HEK293 (cell line): ENCODE data around the gene EVI5L.

Experiments
- AEBP2 ChIP-seq: fragments of 450-650 bp; formaldehyde crosslinking; IDR thresholded peaks from 2 replicates; pipeline ENCODE4 v1.5.1; 2016; ENCODE audit warnings: missing biosample characterization, missing genetic modification characterization, borderline replicate concordance
- OVOL3 ChIP-seq: fragments of 450-650 bp; formaldehyde crosslinking; IDR thresholded peaks from 2 replicates; pipeline ENCODE4 v1.5.1; 2016; ENCODE audit warnings: missing biosample characterization, missing genetic modification characterization
- PBX3 ChIP-seq: sonication (generic); formaldehyde crosslinking; IDR thresholded peaks from 2 replicates; pipeline ENCODE4 v1.8.1; 2022; ENCODE audit warnings: mild to moderate bottlenecking, moderate library complexity, missing genetic modification reagents
- PRDM6 ChIP-seq: fragments of 450-650 bp; formaldehyde crosslinking; IDR thresholded peaks from 2 replicates; pipeline ENCODE4 v1.5.1; 2017; ENCODE audit warnings: missing biosample characterization, missing genetic modification characterization
- SP3 ChIP-seq: fragments of 450-650 bp; formaldehyde crosslinking; IDR thresholded peaks from 2 replicates; pipeline ENCODE4 v1.5.1; 2016; ENCODE audit warnings: missing biosample characterization, missing genetic modification characterization
- WT1 ChIP-seq: fragments of 450-650 bp; formaldehyde crosslinking; IDR thresholded peaks from 2 replicates; pipeline ENCODE4 v1.5.1; 2016; ENCODE audit warnings: missing biosample characterization, missing genetic modification characterization
- ZBTB20 ChIP-seq: fragments of 450-650 bp; formaldehyde crosslinking; IDR thresholded peaks from 2 replicates; pipeline ENCODE4 v1.5.1; 2016; ENCODE audit warnings: missing biosample characterization, missing genetic modification characterization
- ZNF2 ChIP-seq: fragments of 450-650 bp; formaldehyde crosslinking; IDR thresholded peaks from 2 replicates; pipeline ENCODE4 v1.5.1; 2016; ENCODE audit warnings: missing biosample characterization, missing genetic modification characterization
- ZNF202 ChIP-seq: fragments of 450-650 bp; formaldehyde crosslinking; IDR thresholded peaks from 2 replicates; pipeline ENCODE4 v1.5.1; 2016; ENCODE audit warnings: missing biosample characterization, missing genetic modification characterization, borderline replicate concordance
- ZNF211 ChIP-seq: fragments of 450-650 bp; formaldehyde crosslinking; IDR thresholded peaks from 2 replicates; pipeline ENCODE4 v1.5.1; 2016; ENCODE audit warnings: low read depth, missing biosample characterization, missing genetic modification characterization
- ZNF23 ChIP-seq: fragments of 450-650 bp; formaldehyde crosslinking; IDR thresholded peaks from 2 replicates; pipeline ENCODE4 v1.5.1; 2016; ENCODE audit warnings: missing biosample characterization, missing genetic modification characterization, borderline replicate concordance
- ZNF248 ChIP-seq: fragments of 450-650 bp; formaldehyde crosslinking; IDR thresholded peaks from 2 replicates; pipeline ENCODE4 v1.5.1; 2017; ENCODE audit warnings: missing biosample characterization, missing genetic modification characterization
- ZNF280D ChIP-seq: fragments of 450-650 bp; formaldehyde crosslinking; IDR thresholded peaks from 2 replicates; pipeline ENCODE4 v1.5.1; 2016; ENCODE audit warnings: missing biosample characterization, missing genetic modification characterization
- ZNF335 ChIP-seq: fragments of 450-650 bp; formaldehyde crosslinking; conservative IDR thresholded peaks from 2 replicates; pipeline ENCODE4 v1.5.1; 2016; ENCODE audit warnings: missing biosample characterization, missing genetic modification characterization
- ZNF354C ChIP-seq: fragments of 450-650 bp; formaldehyde crosslinking; IDR thresholded peaks from 2 replicates; pipeline ENCODE4 v1.5.1; 2016; ENCODE audit warnings: missing biosample characterization, missing genetic modification characterization, low read depth, borderline replicate concordance
- ZNF404 ChIP-seq: fragments of 450-650 bp; formaldehyde crosslinking; IDR thresholded peaks from 2 replicates; pipeline ENCODE4 v1.5.1; 2017; ENCODE audit warnings: missing biosample characterization, missing genetic modification characterization
- ZNF416 ChIP-seq: fragments of 450-650 bp; formaldehyde crosslinking; IDR thresholded peaks from 2 replicates; pipeline ENCODE4 v1.5.1; 2016; ENCODE audit warnings: missing biosample characterization, missing genetic modification characterization
- ZNF449 ChIP-seq: fragments of 450-650 bp; formaldehyde crosslinking; IDR thresholded peaks from 2 replicates; pipeline ENCODE4 v1.5.1; 2017; ENCODE audit warnings: missing biosample characterization, mild to moderate bottlenecking, missing genetic modification characterization, moderate library complexity
- ZNF513 ChIP-seq: fragments of 450-650 bp; IDR thresholded peaks from 2 replicates; pipeline ENCODE4 v1.5.1; 2018; ENCODE audit warnings: missing biosample characterization, missing genetic modification characterization
- ZNF521 ChIP-seq: fragments of 450-650 bp; formaldehyde crosslinking; IDR thresholded peaks from 2 replicates; pipeline ENCODE4 v1.5.1; 2017; ENCODE audit warnings: missing biosample characterization, mild to moderate bottlenecking, missing genetic modification characterization
- ZNF548 ChIP-seq: fragments of 450-650 bp; formaldehyde crosslinking; IDR thresholded peaks from 2 replicates; pipeline ENCODE4 v1.5.1; 2016; ENCODE audit warnings: missing biosample characterization, missing genetic modification characterization
- ZNF549 ChIP-seq: fragments of 450-650 bp; IDR thresholded peaks from 2 replicates; pipeline ENCODE4 v1.5.1; 2018; ENCODE audit warnings: missing biosample characterization, missing genetic modification characterization, mild to moderate bottlenecking, inconsistent platforms, moderate library complexity
- ZNF677 ChIP-seq: fragments of 450-650 bp; IDR thresholded peaks from 2 replicates; pipeline ENCODE4 v1.5.0; 2018; ENCODE audit warnings: missing biosample characterization, mild to moderate bottlenecking, missing genetic modification characterization, moderate library complexity
- ZNF837 ChIP-seq: fragments of 450-650 bp; formaldehyde crosslinking; IDR thresholded peaks from 2 replicates; pipeline ENCODE4 v1.5.1; 2016; ENCODE audit warnings: missing biosample characterization, missing genetic modification characterization
- ZSCAN30 ChIP-seq: fragments of 450-650 bp; IDR thresholded peaks from 2 replicates; pipeline ENCODE4 v1.5.1; 2018; ENCODE audit warnings: missing biosample characterization, mild to moderate bottlenecking, missing genetic modification characterization, moderate library complexity
- ZSCAN5A ChIP-seq: fragments of 450-650 bp; formaldehyde crosslinking; IDR thresholded peaks from 2 replicates; pipeline ENCODE4 v1.5.1; 2016; ENCODE audit warnings: missing biosample characterization, missing genetic modification characterization

EVI5L gene

GRCh38 chr19:7868671-7869452 lies 38.8 kb downstream of the EVI5L start (continued):
- no peak for TF ChIP-seq ZNF677 (tag by site-specific recombination)
- TF ChIP-seq OVOL3 (tag by site-specific recombination): no peak
- TF ChIP-seq WT1 (tag by site-specific recombination): no peak
- TF ChIP-seq ZNF548 (tag by site-specific recombination): no peak
- no peak for TF ChIP-seq ZNF837 (tag by site-specific recombination)
- TF ChIP-seq ZNF248 (tag by site-specific recombination): no peak
- TF ChIP-seq ZNF513 (tag by site-specific recombination): no peak
- TF ChIP-seq ZNF521 (tag by site-specific recombination): no peak
- no peak; the same call in 1 of the 2 replicates for TF ChIP-seq ZSCAN30 (tag by site-specific recombination)
- TF ChIP-seq AEBP2 (tag by site-specific recombination): no peak
- TF ChIP-seq ZNF549 (tag by site-specific recombination): no peak
- TF ChIP-seq ZNF354C: no peak
- TF ChIP-seq PBX3 (CRISPR knock-in tag): peak; percentile 95
- peak; percentile 97 for TF ChIP-seq SP3 (tag by site-specific recombination)
- TF ChIP-seq ZNF335: no peak; the same call in none of the 2 replicates
- no peak for TF ChIP-seq ZNF2 (tag by site-specific recombination)
- TF ChIP-seq ZNF280D (tag by site-specific recombination): no peak
- no peak for TF ChIP-seq ZNF202
- TF ChIP-seq ZNF23 (tag by site-specific recombination): no peak
- no peak for TF ChIP-seq ZNF449 (tag by site-specific recombination)
- TF ChIP-seq ZNF404: no peak
- TF ChIP-seq ZNF211 (tag by site-specific recombination): no peak
- no peak for TF ChIP-seq PRDM6
- peak; percentile 19 for TF ChIP-seq ZBTB20 (tag by site-specific recombination)
- peak; percentile 23; the same call in 1 of the 2 replicates for TF ChIP-seq ZSCAN5A (tag by site-specific recombination)
- TF ChIP-seq ZNF416 (tag by site-specific recombination): no peak
